ENCODE results near the gene GM2A. TPM values are rescaled to one million over a fixed set of nuclear protein-coding genes. Genes with fewer than 3 reads are reported as not detected.

The GM2A gene
- total and polyA plus RNA-seq, 9 of the 15 experiments (the other 6 are each of a cell fraction or from before 2014, with no cell fraction given) = 5.8 to 36.0 (median 10.0) TPM

- TF ChIP-seq ZBTB33 (CRISPR knock-in tag; IDR thresholded peaks at IDR 0.05) (no peak), HDAC1 (IDR thresholded peaks at IDR 0.05) (no peak), NFIX (CRISPR knock-in tag; IDR thresholded peaks at IDR 0.05; ENCODE audit: low read depth) (no peak), THAP12 (CRISPR knock-in tag; IDR thresholded peaks at IDR 0.05) (no peak)
Measured at GRCh38 chr5:151267491-151268260, 14.7 kb downstream of the GM2A start (continued).

GRCh38 chr5:151270599-151270998, 17.6 kb downstream of the GM2A start:
- Histone ChIP-seq H4K20me1 (replicated peaks; ENCODE audit: control insufficient read depth, insufficient read depth, low read length) (no peaks in the 10 kb centered on the region), H3K4me2 (ENCODE audit: insufficient read depth, low read length) (no peak overlapping the region), H2AFZ (ENCODE audit: low read depth, low read length) (no peak overlapping the region), H3K9me1 (ENCODE audit: control insufficient read depth, insufficient read depth, low read length) (no peaks in the 10 kb centered on the region), H3K9me3 (replicated peaks; ENCODE audit: control insufficient read depth, insufficient read depth, low read depth, low read length) (no peaks in the 10 kb centered on the region), H3K9ac (ENCODE audit: insufficient read depth in 1 of 2, low read depth in 2 of 2, low read length in 2 of 2) (no peak overlapping the region), H3K36me3 (ENCODE audit: control insufficient read depth, insufficient read depth, low read length) (peaks cover 9% of the 10 kb centered on the region; the same call in 1 of the 3 replicates), H3K4me1 (replicated peaks in 1 of 2; ENCODE audit: control insufficient read depth in 2 of 2, insufficient read depth in 2 of 2, low read length in 2 of 2) (no peaks in the 10 kb centered on the region), H3K27ac (ENCODE audit: extremely low read depth, low read depth, low read length) (no peak overlapping the region), H3K4me3 (no peak overlapping the region), H3K27me3 (ENCODE audit: control insufficient read depth in 2 of 2, insufficient read depth in 2 of 2, low read length in 2 of 2) (peaks cover 0 to 6% of the 10 kb centered on the region in 2 experiments; a peak in 2 of 5 replicates), H3K79me2 (ENCODE audit: control insufficient read depth, insufficient read depth, low read length) (no peaks in the 10 kb centered on the region)
- intact Hi-C loops (cut with micrococcal nuclease) (no loop called here), in situ Hi-C loops (cut with MboI) (no loop called here)
- no peak for DNase-seq (ENCODE audit: extremely low read depth in 1 of 4, low spot score in 3 of 4)
- no TSS peak for BruUV-seq (replicated peaks)
- 15% methylated on average over 1 of the region's 1 CpG for WGBS (ENCODE audit: insufficient coverage, low coverage, missing lambda C conversion rate)
- no peak for ATAC-seq
- ChIA-PET CTCF (ENCODE audit: low intra/inter-chr PET ratio) (no interaction called here), POLR2A (no interaction called here)
- no peak for FAIRE-seq
- TF ChIP-seq TBP (optimal IDR thresholded peaks at IDR 0.05; ENCODE audit: low read depth, low read length) (no peak), SIX5 (IDR thresholded peaks at IDR 0.05; ENCODE audit: borderline replicate concordance in 1 of 2, insufficient read depth in 1 of 2, low read depth in 1 of 2, low read length in 2 of 2) (no peak), MTF1 (CRISPR knock-in tag; IDR thresholded peaks at IDR 0.05; ENCODE audit: borderline replicate concordance) (no peak), CTBP1 (IDR thresholded peaks at IDR 0.05; ENCODE audit: borderline replicate concordance) (no peak), ARID3A (IDR thresholded peaks at IDR 0.05; ENCODE audit: borderline replicate concordance, low read depth, low read length) (no peak), TAL1 (IDR thresholded peaks at IDR 0.05) (no peak), ELK1 (CRISPR knock-in tag; IDR thresholded peaks at IDR 0.05) (no peak)
